IMR-90 (cell line): ENCODE results near the gene PTPRN2. TPM values are rescaled to one million over a fixed set of nuclear protein-coding genes. Genes with fewer than 3 reads are reported as not detected.

ENCODE experiments used
- ATAC-seq: fragments of 200-7000 bp; cut with Tn5 transposase; 2 replicates; pipeline ENCODE4 v1.9.1; 2020; ENCODE audit warnings: low read depth, mild to moderate bottlenecking, moderate library complexity
- BruUV-seq: library from RNA; stranded (reverse); fragments of 400-500 nt; replicated peaks from 2 replicates; lab custom pipeline; 2021; lab: Mats Ljungman, UMichigan
- CTCF ChIA-PET: fragments of 300-600 bp; formaldehyde crosslinking; extraction: SDS; loops from one replicate; lab custom pipeline; 2021; ENCODE audit warnings: antibody characterized with exemption; lab: Yijun Ruan, JAX
- POLR2A ChIA-PET: fragments of 300-600 bp; sonication (Branson Sonifier 250); formaldehyde crosslinking; loops from one replicate; lab custom pipeline; 2022; ENCODE audit warnings: antibody characterized with exemption; ENCODE audit not compliant: unreplicated experiment; lab: Charles Lee
- DNase-seq: peaks from one replicate; pipeline ENCODE4 v3.0.0; 2013
- H2AFZ ChIP-seq: replicated peaks from 2 replicates; pipeline ENCODE3; 2013; ENCODE audit warnings: low read length, mild to moderate bottlenecking; ENCODE audit not compliant: poor library complexity
- H2AK5ac ChIP-seq: 2 replicates; pipeline ENCODE4 v1.6.1; 2013; ENCODE audit warnings: low read depth, low read length, inconsistent platforms
- H2AK9ac ChIP-seq: replicated peaks from 2 replicates; pipeline ENCODE3; 2013; ENCODE audit warnings: mild to moderate bottlenecking, low read depth, low read length, moderate library complexity; ENCODE audit not compliant: poor library complexity
- H2BK120ac ChIP-seq: 2 replicates; pipeline ENCODE4 v1.6.1; 2013; ENCODE audit warnings: low read depth, low read length, inconsistent platforms
- H2BK15ac ChIP-seq: 3 replicates; pipeline ENCODE4 v1.6.1; 2013; ENCODE audit warnings: low read depth, low read length, inconsistent platforms
- H2BK20ac ChIP-seq: 2 replicates; pipeline ENCODE4 v1.6.1; 2013; ENCODE audit warnings: low read depth, mild to moderate bottlenecking, inconsistent platforms, low read length, moderate library complexity
- H2BK5ac ChIP-seq: 2 replicates; pipeline ENCODE4 v1.6.1; 2013; ENCODE audit warnings: mild to moderate bottlenecking, low read depth, low read length, inconsistent platforms; ENCODE audit not compliant: poor library complexity, severe bottlenecking
- H3K14ac ChIP-seq: replicated peaks from 2 replicates; pipeline ENCODE4 v1.6.1; 2013; ENCODE audit warnings: low read depth, low read length, inconsistent platforms
- H3K18ac ChIP-seq: 2 replicates; pipeline ENCODE4 v1.6.1; 2013; ENCODE audit warnings: low read depth, low read length, control low read depth
- H3K23ac ChIP-seq: 2 replicates; pipeline ENCODE4 v1.6.1; 2013; ENCODE audit warnings: low read depth, low read length, inconsistent platforms
- H3K27ac ChIP-seq: 2 replicates; pipeline ENCODE4 v1.5.1; 2013; ENCODE audit warnings: mild to moderate bottlenecking, control low read depth, low read length; ENCODE audit not compliant: insufficient read depth
- H3K27me3 ChIP-seq: 2 replicates; pipeline ENCODE4 v1.6.1; 2013; ENCODE audit warnings: low read length; ENCODE audit not compliant: control insufficient read depth, insufficient read depth
- H3K36me3 ChIP-seq: 2 replicates; pipeline ENCODE4 v1.6.1; 2013; ENCODE audit warnings: low read length, mixed read lengths; ENCODE audit not compliant: control insufficient read depth, insufficient read depth
- H3K4ac ChIP-seq: 2 replicates; pipeline ENCODE4 v1.6.1; 2013; ENCODE audit warnings: low read depth, low read length, inconsistent platforms
- H3K4me1 ChIP-seq: 2 replicates; pipeline ENCODE4 v1.6.1; 2013; ENCODE audit warnings: low read length, mixed read lengths; ENCODE audit not compliant: control insufficient read depth, insufficient read depth
- H3K4me2 ChIP-seq: 2 replicates; pipeline ENCODE4 v1.6.1; 2013; ENCODE audit warnings: low read depth, mild to moderate bottlenecking, control low read depth, low read length, moderate library complexity
- H3K4me3 ChIP-seq: 2 replicates; pipeline ENCODE4 v1.5.1; 2013; ENCODE audit warnings: low read depth, mild to moderate bottlenecking, control low read depth, low read length, moderate library complexity; ENCODE audit not compliant: insufficient read depth
- H3K56ac ChIP-seq: 2 replicates; pipeline ENCODE4 v1.6.1; 2013; ENCODE audit warnings: low read length, inconsistent platforms; ENCODE audit not compliant: insufficient read depth; ENCODE audit errors: extremely low read depth
- H3K79me1 ChIP-seq, 2 experiments: 2 replicates each; pipeline ENCODE4 v1.6.1; 2013; ENCODE audit warnings: low read length in 2 of 2, inconsistent platforms in 1 of 2, low read depth in 1 of 2
- H3K9ac ChIP-seq: 2 replicates; pipeline ENCODE4 v1.6.1; 2013; ENCODE audit warnings: low read depth, low read length, control low read depth
- H3K9me1 ChIP-seq: 2 replicates; pipeline ENCODE4 v1.6.1; 2013; ENCODE audit warnings: low read length, inconsistent platforms; ENCODE audit not compliant: insufficient read depth
- H3K9me3 ChIP-seq: 2 replicates; pipeline ENCODE4 v1.6.1; 2013; ENCODE audit warnings: low read length; ENCODE audit not compliant: control insufficient read depth, insufficient read depth
- H4K20me1 ChIP-seq: 2 replicates; pipeline ENCODE4 v1.6.1; 2013; ENCODE audit warnings: low read length, inconsistent platforms; ENCODE audit not compliant: insufficient read depth
- H4K5ac ChIP-seq: 2 replicates; pipeline ENCODE4 v1.6.1; 2013; ENCODE audit warnings: mild to moderate bottlenecking, low read depth, low read length, control low read depth
- H4K8ac ChIP-seq, 2 experiments: 2 replicates each; pipeline ENCODE4 v1.6.1; 2013; ENCODE audit warnings: low read depth in 2 of 2, low read length in 2 of 2, control low read depth in 1 of 2, inconsistent platforms in 1 of 2
- H4K91ac ChIP-seq: 2 replicates; pipeline ENCODE4 v1.6.1; 2013; ENCODE audit warnings: low read depth, low read length, inconsistent platforms; ENCODE audit not compliant: insufficient read depth
- BHLHE40 ChIP-seq: fragments of 150-350 bp; IDR thresholded peaks from 2 replicates; pipeline ENCODE4 v1.6.1; 2016; ENCODE audit warnings: mild to moderate bottlenecking, low read depth, low read length
- CEBPB ChIP-seq: IDR thresholded peaks from 2 replicates; pipeline ENCODE4 v1.6.1; 2012; ENCODE audit warnings: low read depth, low read length, improper control_type of control experiment
- CHD1 ChIP-seq: IDR thresholded peaks from 2 replicates; pipeline ENCODE4 v1.6.1; 2012; ENCODE audit warnings: low read depth, low read length, improper control_type of control experiment
- ELK1 ChIP-seq: fragments of 150-350 bp; IDR thresholded peaks from 2 replicates; pipeline ENCODE4 v1.6.1; 2016; ENCODE audit warnings: low read depth, mild to moderate bottlenecking, low read length, moderate library complexity, borderline replicate concordance
- FOS ChIP-seq: fragments of 150-350 bp; IDR thresholded peaks from 2 replicates; pipeline ENCODE4 v1.6.1; 2016; ENCODE audit warnings: low read depth, low read length
- MAFK ChIP-seq: IDR thresholded peaks from 2 replicates; pipeline ENCODE4 v1.6.1; 2012; ENCODE audit warnings: low read depth, low read length, improper control_type of control experiment
- MAZ ChIP-seq: IDR thresholded peaks from 2 replicates; pipeline ENCODE4 v1.6.1; 2012; ENCODE audit warnings: low read depth, mild to moderate bottlenecking, low read length, improper control_type of control experiment, moderate library complexity, borderline replicate concordance
- MXI1 ChIP-seq: IDR thresholded peaks from 2 replicates; pipeline ENCODE4 v1.6.1; 2012; ENCODE audit warnings: low read depth, mild to moderate bottlenecking, low read length, moderate library complexity, borderline replicate concordance
- NFE2L2 ChIP-seq: fragments of 150-350 bp; IDR thresholded peaks from 2 replicates; pipeline ENCODE4 v1.6.1; 2016; ENCODE audit warnings: low read depth, mild to moderate bottlenecking, low read length
- POLR2A ChIP-seq: IDR thresholded peaks from 2 replicates; pipeline ENCODE4 v1.6.1; 2012; ENCODE audit warnings: mild to moderate bottlenecking, low read depth, low read length
- RAD21 ChIP-seq: IDR thresholded peaks from 2 replicates; pipeline ENCODE4 v1.6.1; 2012; ENCODE audit warnings: low read length, improper control_type of control experiment
- RCOR1 ChIP-seq: IDR thresholded peaks from 2 replicates; pipeline ENCODE4 v1.6.1; 2012; ENCODE audit warnings: mild to moderate bottlenecking, low read length, improper control_type of control experiment; ENCODE audit not compliant: insufficient replicate concordance
- RFX5 ChIP-seq: IDR thresholded peaks from 2 replicates; pipeline ENCODE4 v1.8.0; 2012; ENCODE audit warnings: low read depth, mild to moderate bottlenecking, low read length, moderate library complexity
- SMC3 ChIP-seq: fragments of 150-350 bp; IDR thresholded peaks from 2 replicates; pipeline ENCODE4 v1.6.1; 2016; ENCODE audit warnings: low read depth, mild to moderate bottlenecking, antibody characterized with exemption, low read length, moderate library complexity
- WGBS, 2 experiments: methylation state at CpG; one replicate each; pipeline versions ENCODE4 v1.1.5 to v1.1.7; 2013; ENCODE audit warnings: missing lambda C conversion rate in 2 of 2; ENCODE audit not compliant: insufficient read length in 1 of 2; ENCODE audit errors: extremely low coverage in 2 of 2; 5-methylcytosine and 5-hydroxymethylcytosine counted together
- dilution Hi-C: fragments of 300-500 bp; cut with HindIII; formaldehyde crosslinking; loops from one replicate; pipeline ENCODE4 v1.14.3; 2018; ENCODE audit warnings: low sequenced_read_pairs; ENCODE audit not compliant: unreplicated experiment
- in situ Hi-C: fragments of 300-500 bp; cut with MboI; formaldehyde crosslinking; loops from 3 replicates; pipeline ENCODE4 v1.14.3; 2019; ENCODE audit warnings: low sequenced_read_pairs, inconsistent platforms, mixed read lengths
- intact Hi-C: fragments of 100-400 bp; cut with micrococcal nuclease; formaldehyde crosslinking; loops from 2 replicates; pipeline ENCODE4 v1.10.0; 2022
- polyA plus RNA-seq, 3 experiments: library from polyadenylated mRNA; depleted of rRNA; stranded (reverse); fragments of >200 nt; gene quantifications; 2 replicates each; pipeline ENCODE4 v1.2.3, GENCODE V29; 2012; ENCODE audit warnings: low replicate concordance in 1 of 3
- total RNA-seq: library from RNA; depleted of rRNA; stranded (reverse); fragments of >200 nt; gene quantifications from 2 replicates; pipeline ENCODE4 v1.2.3, GENCODE V29; 2012
- TF ChIP-seq, protein P1 (sequence below): fragments of 150-350 bp; IDR thresholded peaks from 2 replicates; pipeline ENCODE4 v1.6.1; 2017; ENCODE audit warnings: mild to moderate bottlenecking, antibody characterized with exemption, low read length, low read depth
- TF ChIP-seq, protein P2 (sequence below): conservative IDR thresholded peaks from 2 replicates; pipeline ENCODE4 v1.5.1; 2012; ENCODE audit warnings: mild to moderate bottlenecking, low read depth, low read length, improper control_type of control experiment

The PTPRN2 gene
- total and polyA plus RNA-seq, 2 of the 4 experiments (the other 2 are of a cell fraction) = 0.03 TPM; not detected in 1

GRCh38 chr7:158366346-158366745, 221.3 kb downstream of the PTPRN2 start:
- H3K27ac ChIP-seq = no peak overlapping the region
- POLR2A ChIA-PET = no interaction called here
- WGBS, 2 experiments = 80% methylated on average over 1 of the region's 19 CpGs; no CpG with 5 or more reads in 1 of the 2 experiments

More at GRCh38 chr7:158366346-158366745, 221.3 kb downstream of the PTPRN2 start:
- no peaks in the 10 kb centered on the region for H3K4me1 ChIP-seq
- no peak for ATAC-seq
- H3K36me3 ChIP-seq = no peaks in the 10 kb centered on the region
- H3K4ac ChIP-seq = no peak overlapping the region
- no peak overlapping the region for H3K56ac ChIP-seq
- no peak for TF ChIP-seq MAZ
- no peak for TF ChIP-seq NFE2L2
- no peak for TF ChIP-seq RCOR1
- TF ChIP-seq, protein P1, sequence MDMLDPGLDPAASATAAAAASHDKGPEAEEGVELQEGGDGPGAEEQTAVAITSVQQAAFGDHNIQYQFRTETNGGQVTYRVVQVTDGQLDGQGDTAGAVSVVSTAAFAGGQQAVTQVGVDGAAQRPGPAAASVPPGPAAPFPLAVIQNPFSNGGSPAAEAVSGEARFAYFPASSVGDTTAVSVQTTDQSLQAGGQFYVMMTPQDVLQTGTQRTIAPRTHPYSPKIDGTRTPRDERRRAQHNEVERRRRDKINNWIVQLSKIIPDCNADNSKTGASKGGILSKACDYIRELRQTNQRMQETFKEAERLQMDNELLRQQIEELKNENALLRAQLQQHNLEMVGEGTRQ = no peak
- TF ChIP-seq BHLHE40 = no peak
- TF ChIP-seq MXI1 = no peak
- TF ChIP-seq POLR2A = no peak
- no peak for TF ChIP-seq FOS
- TF ChIP-seq, protein P2, sequence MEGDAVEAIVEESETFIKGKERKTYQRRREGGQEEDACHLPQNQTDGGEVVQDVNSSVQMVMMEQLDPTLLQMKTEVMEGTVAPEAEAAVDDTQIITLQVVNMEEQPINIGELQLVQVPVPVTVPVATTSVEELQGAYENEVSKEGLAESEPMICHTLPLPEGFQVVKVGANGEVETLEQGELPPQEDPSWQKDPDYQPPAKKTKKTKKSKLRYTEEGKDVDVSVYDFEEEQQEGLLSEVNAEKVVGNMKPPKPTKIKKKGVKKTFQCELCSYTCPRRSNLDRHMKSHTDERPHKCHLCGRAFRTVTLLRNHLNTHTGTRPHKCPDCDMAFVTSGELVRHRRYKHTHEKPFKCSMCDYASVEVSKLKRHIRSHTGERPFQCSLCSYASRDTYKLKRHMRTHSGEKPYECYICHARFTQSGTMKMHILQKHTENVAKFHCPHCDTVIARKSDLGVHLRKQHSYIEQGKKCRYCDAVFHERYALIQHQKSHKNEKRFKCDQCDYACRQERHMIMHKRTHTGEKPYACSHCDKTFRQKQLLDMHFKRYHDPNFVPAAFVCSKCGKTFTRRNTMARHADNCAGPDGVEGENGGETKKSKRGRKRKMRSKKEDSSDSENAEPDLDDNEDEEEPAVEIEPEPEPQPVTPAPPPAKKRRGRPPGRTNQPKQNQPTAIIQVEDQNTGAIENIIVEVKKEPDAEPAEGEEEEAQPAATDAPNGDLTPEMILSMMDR = no peak
- no peak for TF ChIP-seq CHD1
- no peak for TF ChIP-seq CEBPB
- no peak for TF ChIP-seq RAD21
- TF ChIP-seq RFX5 = no peak
- TF ChIP-seq ELK1 = no peak
- no peak for TF ChIP-seq SMC3
- no peak for TF ChIP-seq MAFK
- H2AFZ ChIP-seq = no peak overlapping the region
- intact Hi-C loops = no loop called here
- no peak overlapping the region for H4K8ac ChIP-seq
- H3K23ac ChIP-seq = no peak overlapping the region
- H3K9ac ChIP-seq = no peak overlapping the region
- H2BK15ac ChIP-seq = no peak overlapping the region
- H3K4me3 ChIP-seq = no peak overlapping the region
- no peak overlapping the region for H2AK9ac ChIP-seq
- H3K18ac ChIP-seq = no peak overlapping the region
- CTCF ChIA-PET = no interaction called here
- H3K27me3 ChIP-seq = no peaks in the 10 kb centered on the region
- H2BK5ac ChIP-seq = no peak overlapping the region
- peaks cover 50% of the 10 kb centered on the region for H3K9me3 ChIP-seq
- no peak overlapping the region for H4K91ac ChIP-seq
- no peak overlapping the region for H3K4me2 ChIP-seq
- no peak overlapping the region for H2BK20ac ChIP-seq
- no peaks in the 10 kb centered on the region for H3K9me1 ChIP-seq
- dilution Hi-C loops = no loop called here
- DNase-seq = no peak
- H3K79me1 ChIP-seq = no peaks in the 10 kb centered on the region
- no TSS peak for BruUV-seq
- H4K5ac ChIP-seq = no peak overlapping the region
- no peaks in the 10 kb centered on the region for H4K20me1 ChIP-seq
- no peak overlapping the region for H2AK5ac ChIP-seq
- no peak overlapping the region for H2BK120ac ChIP-seq
- no peak overlapping the region for H3K14ac ChIP-seq
- in situ Hi-C loops = no loop called here
